ENCODE measurements around the gene DOCK1. TPM values are rescaled to one million over a fixed set of nuclear protein-coding genes. Genes with fewer than 3 reads are reported as not detected.
A peak's percentile ranks its signal among the peaks of the same experiment; 100 is the strongest.

The DOCK1 gene
- total RNA-seq, 1 donor from 2014 or later, result 72.6 TPM

DNA sequence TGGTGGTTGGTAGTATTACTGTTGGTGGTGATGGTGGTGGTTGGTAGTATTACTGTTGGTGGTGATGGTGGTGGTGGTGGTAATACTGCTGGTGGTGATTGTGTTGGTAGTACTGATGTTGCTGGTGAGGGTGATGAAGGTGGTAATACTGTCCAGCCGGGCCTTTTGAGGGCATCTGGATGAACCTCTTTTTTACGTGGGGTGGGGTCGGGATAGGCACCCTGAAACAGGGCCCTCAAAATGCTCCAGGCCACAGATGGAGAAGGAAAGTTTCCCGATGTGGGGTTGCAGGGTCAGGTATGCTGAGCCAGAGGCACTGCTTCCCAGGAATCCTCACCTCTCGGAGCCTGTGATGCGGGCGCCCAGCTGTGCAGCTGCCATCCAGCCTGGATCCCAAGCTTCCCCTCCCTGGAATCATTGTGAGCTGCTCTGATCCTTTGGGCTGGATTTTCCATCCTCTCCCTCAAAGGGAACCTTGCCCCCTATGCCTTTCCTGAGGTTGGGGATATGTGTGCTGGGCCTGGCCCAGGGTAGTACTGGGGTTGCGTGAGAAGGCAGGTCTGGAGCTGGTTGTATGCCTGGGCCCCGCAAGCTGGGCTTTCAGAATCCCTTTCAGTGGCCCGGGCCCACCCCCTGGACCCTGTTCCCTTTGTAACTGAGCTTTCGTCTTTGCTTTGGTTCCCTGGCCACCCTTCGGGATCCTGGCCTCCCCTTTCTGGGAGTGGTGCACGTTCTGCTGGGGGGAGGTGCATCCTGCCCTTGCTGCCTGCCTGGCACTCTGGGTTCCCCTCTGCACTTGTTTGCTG lies 43.3 kb downstream of the DOCK1 start:
- Histone ChIP-seq H3K4me1 (no peaks in the 10 kb centered on the region), H3F3A (ENCODE audit: low read depth) (peaks cover 47% of the 10 kb centered on the region), H2AFZ (replicated peaks) (no peak overlapping the region), H3K27me3 (no peaks in the 10 kb centered on the region), H3K36me3 (no peaks in the 10 kb centered on the region), H3K9me3 (ENCODE audit: low read depth) (peaks cover 16% of the 10 kb centered on the region), H3K27ac (no peak overlapping the region), H3K79me2 (ENCODE audit: low read depth) (peaks cover 92% of the 10 kb centered on the region), H3K9ac (no peak overlapping the region), H3K4me3 (no peak overlapping the region), H3K4me2 (no peak overlapping the region), H4K20me1 (ENCODE audit: low read depth) (no peaks in the 10 kb centered on the region)
- DNase-seq (ENCODE audit: low spot score), result no peak
- TF ChIP-seq, protein P1, sequence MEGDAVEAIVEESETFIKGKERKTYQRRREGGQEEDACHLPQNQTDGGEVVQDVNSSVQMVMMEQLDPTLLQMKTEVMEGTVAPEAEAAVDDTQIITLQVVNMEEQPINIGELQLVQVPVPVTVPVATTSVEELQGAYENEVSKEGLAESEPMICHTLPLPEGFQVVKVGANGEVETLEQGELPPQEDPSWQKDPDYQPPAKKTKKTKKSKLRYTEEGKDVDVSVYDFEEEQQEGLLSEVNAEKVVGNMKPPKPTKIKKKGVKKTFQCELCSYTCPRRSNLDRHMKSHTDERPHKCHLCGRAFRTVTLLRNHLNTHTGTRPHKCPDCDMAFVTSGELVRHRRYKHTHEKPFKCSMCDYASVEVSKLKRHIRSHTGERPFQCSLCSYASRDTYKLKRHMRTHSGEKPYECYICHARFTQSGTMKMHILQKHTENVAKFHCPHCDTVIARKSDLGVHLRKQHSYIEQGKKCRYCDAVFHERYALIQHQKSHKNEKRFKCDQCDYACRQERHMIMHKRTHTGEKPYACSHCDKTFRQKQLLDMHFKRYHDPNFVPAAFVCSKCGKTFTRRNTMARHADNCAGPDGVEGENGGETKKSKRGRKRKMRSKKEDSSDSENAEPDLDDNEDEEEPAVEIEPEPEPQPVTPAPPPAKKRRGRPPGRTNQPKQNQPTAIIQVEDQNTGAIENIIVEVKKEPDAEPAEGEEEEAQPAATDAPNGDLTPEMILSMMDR (IDR thresholded peaks at IDR 0.05), result no peak
- no peak for TF ChIP-seq EZH2 (IDR thresholded peaks at IDR 0.05)
- no peak for TF ChIP-seq EZH2phosphoT487 (IDR thresholded peaks at IDR 0.05)
- Mint-ChIP-seq H3K27ac (no peak overlapping the region), H3K9me3 (peaks cover 16% of the 10 kb centered on the region), H3K36me3 (peaks cover 6% of the 10 kb centered on the region), H3K4me3 (no peak overlapping the region), H3K4me1 (no peaks in the 10 kb centered on the region), H3K27me3 (ENCODE audit: insufficient read depth, low read depth) (no peaks in the 10 kb centered on the region)

DNA sequence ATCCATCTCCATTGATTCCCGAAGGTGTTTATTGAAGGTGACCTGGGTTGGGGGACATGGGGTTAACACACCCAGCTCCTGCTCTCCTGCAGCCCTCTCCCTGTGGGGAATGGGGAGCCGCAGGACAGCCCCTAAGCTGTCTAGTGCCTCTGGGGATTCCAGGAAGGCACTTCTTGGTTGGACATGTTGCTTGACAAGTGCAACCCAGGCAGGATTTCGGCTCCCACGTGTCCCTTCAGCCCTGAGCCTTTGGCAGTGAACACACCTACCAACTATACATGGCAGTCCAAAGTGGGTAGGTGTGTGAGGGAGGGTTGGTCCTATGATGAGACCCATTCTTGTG lies 43.9 kb downstream of the DOCK1 start:
- no peak overlapping the region for H3K4me3 ChIP-seq
- peaks cover 92% of the 10 kb centered on the region for H3K79me2 ChIP-seq (ENCODE audit: low read depth)
- peaks cover 16% of the 10 kb centered on the region for H3K9me3 ChIP-seq (ENCODE audit: low read depth)
- TF ChIP-seq, protein P1 (IDR thresholded peaks at IDR 0.05), result no peak
- TF ChIP-seq EZH2 (IDR thresholded peaks at IDR 0.05) (no peak), EZH2phosphoT487 (IDR thresholded peaks at IDR 0.05) (no peak)
- no peak overlapping the region for H3K4me2 ChIP-seq
- H3K27ac Mint-ChIP-seq, result no peak overlapping the region
- no peak overlapping the region for H3K4me3 Mint-ChIP-seq
- H3F3A ChIP-seq (ENCODE audit: low read depth), result peaks cover 47% of the 10 kb centered on the region
- H3K9ac ChIP-seq, result no peak overlapping the region
- H3K4me1 Mint-ChIP-seq, result no peaks in the 10 kb centered on the region
- no peak overlapping the region for H2AFZ ChIP-seq (replicated peaks)
- H3K36me3 ChIP-seq, result no peaks in the 10 kb centered on the region
- H3K36me3 Mint-ChIP-seq, result peaks cover 4% of the 10 kb centered on the region
- H4K20me1 ChIP-seq (ENCODE audit: low read depth), result no peaks in the 10 kb centered on the region
- no peak for DNase-seq (ENCODE audit: low spot score)
- peaks cover 13% of the 10 kb centered on the region for H3K9me3 Mint-ChIP-seq
- H3K27me3 ChIP-seq, result no peaks in the 10 kb centered on the region
- no peaks in the 10 kb centered on the region for H3K4me1 ChIP-seq
- no peak overlapping the region for H3K27ac ChIP-seq
- no peaks in the 10 kb centered on the region for H3K27me3 Mint-ChIP-seq (ENCODE audit: insufficient read depth, low read depth)

DNA sequence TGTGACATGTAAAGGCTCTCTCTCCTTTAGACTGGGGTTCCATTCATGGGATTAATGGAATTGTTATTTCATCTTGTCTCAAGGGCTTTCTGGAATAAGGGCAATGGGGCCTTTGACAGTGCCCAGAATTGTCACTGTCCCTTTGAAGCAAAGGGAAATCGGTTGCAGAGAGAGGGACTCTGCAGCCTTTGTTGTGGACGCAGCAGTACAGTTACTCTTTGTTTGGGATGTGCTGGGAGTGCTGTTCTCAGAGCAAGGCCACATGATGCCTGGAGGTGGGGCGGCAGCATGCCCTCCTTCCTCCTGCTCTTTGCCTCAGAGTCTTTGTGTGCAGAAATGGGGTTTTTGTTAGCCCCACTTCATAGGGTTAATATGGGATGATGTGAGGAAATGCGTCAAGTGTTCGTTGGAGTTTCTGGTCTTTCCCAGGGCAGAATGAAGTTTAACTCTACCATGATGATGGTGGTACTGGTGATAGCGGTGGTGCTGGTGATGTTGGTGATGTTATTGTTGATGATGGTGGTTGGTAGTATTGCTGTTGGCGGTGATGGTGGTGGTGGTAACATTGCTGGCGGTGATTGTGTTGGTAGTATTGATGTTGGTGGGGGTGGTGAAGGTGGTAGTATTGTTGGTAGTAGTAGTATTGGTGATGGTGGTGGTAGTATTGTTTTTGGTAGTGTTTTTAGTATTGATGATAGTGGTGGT lies 45.3 kb downstream of the DOCK1 start:
- no peaks in the 10 kb centered on the region for H3K27me3 ChIP-seq
- H3F3A ChIP-seq (ENCODE audit: low read depth), result peaks cover 47% of the 10 kb centered on the region
- TF ChIP-seq EZH2phosphoT487 (IDR thresholded peaks at IDR 0.05) (no peak), EZH2 (IDR thresholded peaks at IDR 0.05) (no peak)
- TF ChIP-seq, protein P1 (IDR thresholded peaks at IDR 0.05), result no peak
- H3K36me3 ChIP-seq, result no peaks in the 10 kb centered on the region
- no peak overlapping the region for H3K4me3 ChIP-seq
- DNase-seq (ENCODE audit: low spot score), result no peak
- no peak overlapping the region for H3K4me3 Mint-ChIP-seq
- H3K79me2 ChIP-seq (ENCODE audit: low read depth), result peaks cover 93% of the 10 kb centered on the region
- H3K27ac Mint-ChIP-seq, result no peak overlapping the region
- H3K9me3 Mint-ChIP-seq, result peaks cover 4% of the 10 kb centered on the region
- H3K9ac ChIP-seq, result no peak overlapping the region
- H3K27ac ChIP-seq, result peak overlapping the region; percentile 37
- H3K4me2 ChIP-seq, result no peak overlapping the region
- no peak overlapping the region for H2AFZ ChIP-seq (replicated peaks)
- H4K20me1 ChIP-seq (ENCODE audit: low read depth), result peaks cover 1% of the 10 kb centered on the region
- H3K36me3 Mint-ChIP-seq, result peaks cover 4% of the 10 kb centered on the region
- H3K9me3 ChIP-seq (ENCODE audit: low read depth), result peaks cover 16% of the 10 kb centered on the region
- H3K4me1 ChIP-seq, result no peaks in the 10 kb centered on the region
- H3K27me3 Mint-ChIP-seq (ENCODE audit: insufficient read depth, low read depth), result no peaks in the 10 kb centered on the region
- peaks cover under 1% of the 10 kb centered on the region for H3K4me1 Mint-ChIP-seq
